HL-60 (cell line): ENCODE measurements around the gene CEP78.

Experiments used
- CTCF ChIP-seq: IDR thresholded peaks from one replicate; pipeline ENCODE4 v1.5.1; 2011; ENCODE audit warnings: low read length, control low read depth, inconsistent platforms; ENCODE audit not compliant: insufficient read depth
- GABPA ChIP-seq: IDR thresholded peaks from 2 replicates; pipeline ENCODE4 v1.6.1; 2012; ENCODE audit warnings: low read depth
- POLR2AphosphoS5 ChIP-seq: IDR thresholded peaks from 2 replicates; pipeline ENCODE4 v1.6.1; 2012; ENCODE audit warnings: low read depth
- REST ChIP-seq: IDR thresholded peaks from 2 replicates; pipeline ENCODE4 v1.6.1; 2012; ENCODE audit warnings: low read depth; ENCODE audit not compliant: insufficient replicate concordance

- TF ChIP-seq CTCF: no peak
- TF ChIP-seq GABPA: no peak
- TF ChIP-seq POLR2AphosphoS5: no peak
- no peak for TF ChIP-seq REST
These were observed 42.9 kb downstream of the CEP78 start for GRCh38 chr9:78278801-78279200.
